HEK293 (cell line): ENCODE measurements around the gene EN2.

Experiments
- CTCF ChIA-PET: fragments of 350-600 bp; formaldehyde crosslinking; extraction: SDS; loops from one replicate; lab custom pipeline; 2021; ENCODE audit warnings: antibody characterized with exemption; lab: Yijun Ruan, JAX
- POLR2A ChIA-PET: fragments of 300-600 bp; formaldehyde crosslinking; extraction: SDS; loops from one replicate; lab custom pipeline; 2020; ENCODE audit warnings: antibody characterized with exemption, inconsistent platforms; lab: Yijun Ruan, JAX
- H3K27ac ChIP-seq: fragments of 200-500 bp; sonication (Bioruptor generic); 2 replicates; pipeline ENCODE4 v1.5.1; 2014; ENCODE audit warnings: low read depth, low read length, control low read depth, inconsistent platforms; ENCODE audit errors: extremely low read depth
- H3K36me3 ChIP-seq, 2 experiments: fragments of 200-500 bp in 1 of 2; sonication (Bioruptor generic) in 1 of 2; 1 replicate in 1 of 2; 2 replicates in 1 of 2; pipeline ENCODE4 v1.5.1; 2014 to 2017; ENCODE audit warnings: inconsistent platforms in 2 of 2, low read length in 2 of 2; ENCODE audit not compliant: control insufficient read depth in 2 of 2, insufficient read depth in 1 of 2
- H3K4me1 ChIP-seq: fragments of 200-500 bp; sonication (Bioruptor generic); 2 replicates; pipeline ENCODE4 v1.5.1; 2014; ENCODE audit warnings: mild to moderate bottlenecking, low read length, inconsistent platforms; ENCODE audit not compliant: control insufficient read depth, insufficient read depth
- H3K4me3 ChIP-seq: 2 replicates; pipeline ENCODE4 v1.5.1; 2011; ENCODE audit warnings: low read depth, mild to moderate bottlenecking, control low read depth, low read length, moderate library complexity
- H3K9me3 ChIP-seq: fragments of 200-500 bp; sonication (Bioruptor generic); 2 replicates; pipeline ENCODE4 v1.5.1; 2014; ENCODE audit warnings: low read depth, low read length, inconsistent platforms; ENCODE audit not compliant: control insufficient read depth, insufficient read depth
- FEZF1 ChIP-seq: fragments of 450-650 bp; formaldehyde crosslinking; IDR thresholded peaks from 2 replicates; pipeline ENCODE4 v1.5.1; 2016; ENCODE audit warnings: missing biosample characterization, missing genetic modification characterization
- GFI1B ChIP-seq: fragments of 450-650 bp; formaldehyde crosslinking; IDR thresholded peaks from 2 replicates; pipeline ENCODE4 v1.5.1; 2016; ENCODE audit warnings: missing biosample characterization, missing genetic modification characterization
- GLIS1 ChIP-seq: fragments of 450-650 bp; formaldehyde crosslinking; IDR thresholded peaks from 2 replicates; pipeline ENCODE4 v1.5.1; 2016; ENCODE audit warnings: missing biosample characterization, missing genetic modification characterization
- HIC1 ChIP-seq: fragments of 450-650 bp; formaldehyde crosslinking; IDR thresholded peaks from 2 replicates; pipeline ENCODE4 v1.5.1; 2016; ENCODE audit warnings: missing biosample characterization, missing genetic modification characterization
- INSM2 ChIP-seq: fragments of 450-650 bp; formaldehyde crosslinking; IDR thresholded peaks from 2 replicates; pipeline ENCODE4 v1.5.1; 2016; ENCODE audit warnings: missing biosample characterization, missing genetic modification characterization
- KLF8 ChIP-seq: fragments of 450-650 bp; formaldehyde crosslinking; IDR thresholded peaks from 2 replicates; pipeline ENCODE4 v1.5.1; 2016; ENCODE audit warnings: missing biosample characterization, missing genetic modification characterization
- KLF9 ChIP-seq: fragments of 450-650 bp; formaldehyde crosslinking; IDR thresholded peaks from 2 replicates; pipeline ENCODE4 v1.5.1; 2016; ENCODE audit warnings: missing biosample characterization, missing genetic modification characterization, low read depth
- PATZ1 ChIP-seq: fragments of 450-650 bp; formaldehyde crosslinking; IDR thresholded peaks from 2 replicates; pipeline ENCODE4 v1.5.1; 2016; ENCODE audit warnings: missing biosample characterization, missing genetic modification characterization
- SP2 ChIP-seq: fragments of 450-650 bp; formaldehyde crosslinking; IDR thresholded peaks from 2 replicates; pipeline ENCODE4 v1.5.1; 2016; ENCODE audit warnings: missing biosample characterization, missing genetic modification characterization
- TRIM28 ChIP-seq: IDR thresholded peaks from 2 replicates; pipeline ENCODE4 v1.6.1; 2011; ENCODE audit warnings: low read length, control low read depth, borderline replicate concordance
- ZBTB10 ChIP-seq: fragments of 450-650 bp; formaldehyde crosslinking; IDR thresholded peaks from 2 replicates; pipeline ENCODE4 v1.5.1; 2016; ENCODE audit warnings: missing biosample characterization, missing genetic modification characterization
- ZBTB20 ChIP-seq: fragments of 450-650 bp; formaldehyde crosslinking; IDR thresholded peaks from 2 replicates; pipeline ENCODE4 v1.5.1; 2016; ENCODE audit warnings: missing biosample characterization, missing genetic modification characterization
- ZEB2 ChIP-seq: fragments of 450-650 bp; formaldehyde crosslinking; IDR thresholded peaks from 2 replicates; pipeline ENCODE4 v1.5.1; 2016; ENCODE audit warnings: missing biosample characterization, missing genetic modification characterization
- ZFHX2 ChIP-seq: fragments of 450-650 bp; formaldehyde crosslinking; conservative IDR thresholded peaks from 2 replicates; pipeline ENCODE4 v1.5.1; 2016; ENCODE audit warnings: missing biosample characterization, missing genetic modification characterization
- ZFP3 ChIP-seq: fragments of 450-650 bp; formaldehyde crosslinking; IDR thresholded peaks from 2 replicates; pipeline ENCODE4 v1.5.1; 2016; ENCODE audit warnings: low read depth, missing biosample characterization, missing genetic modification characterization
- ZNF114 ChIP-seq: fragments of 450-650 bp; formaldehyde crosslinking; IDR thresholded peaks from 2 replicates; pipeline ENCODE4 v1.5.0; 2017; ENCODE audit warnings: missing biosample characterization, missing genetic modification characterization
- ZNF132 ChIP-seq: fragments of 450-650 bp; formaldehyde crosslinking; IDR thresholded peaks from 2 replicates; pipeline ENCODE4 v1.5.1; 2017; ENCODE audit warnings: missing biosample characterization, missing genetic modification characterization, borderline replicate concordance
- ZNF174 ChIP-seq: fragments of 450-650 bp; formaldehyde crosslinking; IDR thresholded peaks from 2 replicates; pipeline ENCODE4 v1.5.0; 2017; ENCODE audit warnings: missing biosample characterization, mild to moderate bottlenecking, missing genetic modification characterization
- ZNF324 ChIP-seq: fragments of 450-650 bp; formaldehyde crosslinking; IDR thresholded peaks from 2 replicates; pipeline ENCODE4 v1.5.1; 2016; ENCODE audit warnings: missing biosample characterization, missing genetic modification characterization
- ZNF394 ChIP-seq: fragments of 450-650 bp; formaldehyde crosslinking; IDR thresholded peaks from 2 replicates; pipeline ENCODE4 v1.5.1; 2016; ENCODE audit warnings: missing biosample characterization, missing genetic modification characterization, mild to moderate bottlenecking, moderate library complexity, borderline replicate concordance
- ZNF404 ChIP-seq: fragments of 450-650 bp; formaldehyde crosslinking; IDR thresholded peaks from 2 replicates; pipeline ENCODE4 v1.5.1; 2017; ENCODE audit warnings: missing biosample characterization, missing genetic modification characterization
- ZNF48 ChIP-seq: fragments of 450-650 bp; formaldehyde crosslinking; IDR thresholded peaks from 2 replicates; pipeline ENCODE4 v1.5.1; 2016; ENCODE audit warnings: missing biosample characterization, missing genetic modification characterization
- ZNF501 ChIP-seq: fragments of 450-650 bp; formaldehyde crosslinking; IDR thresholded peaks from 2 replicates; pipeline ENCODE4 v1.5.1; 2016; ENCODE audit warnings: missing biosample characterization, missing genetic modification characterization
- ZNF558 ChIP-seq: fragments of 450-650 bp; formaldehyde crosslinking; IDR thresholded peaks from 2 replicates; pipeline ENCODE4 v1.5.1; 2016; ENCODE audit warnings: missing biosample characterization, missing genetic modification characterization
- ZNF571 ChIP-seq: fragments of 450-650 bp; formaldehyde crosslinking; IDR thresholded peaks from 2 replicates; pipeline ENCODE4 v1.5.0; 2017; ENCODE audit warnings: missing biosample characterization, missing genetic modification characterization

The EN2 gene

GRCh38 chr7:155451840-155452239, 6.1 kb upstream of the EN2 start:
- H3K4me1 ChIP-seq: no peaks in the 10 kb centered on the region; the same call in 1 of the 2 replicates
- no peaks in the 10 kb centered on the region for H3K36me3 ChIP-seq
- no peaks in the 10 kb centered on the region for H3K9me3 ChIP-seq
- CTCF ChIA-PET: interaction anchor here (0.7 to 0.9 kb wide), 2 partner anchors 147 to 287 kb away, joined by 3 read pairs; no protein-coding TSS in a partner anchor
- H3K4me3 ChIP-seq: no peak overlapping the region
- TF ChIP-seq ZFHX2 (tag by site-specific recombination) (no peak), GLIS1 (tag by site-specific recombination) (no peak), ZNF48 (tag by site-specific recombination) (no peak), ZNF174 (no peak), PATZ1 (tag by site-specific recombination) (no peak), ZNF501 (tag by site-specific recombination) (no peak), ZBTB10 (tag by site-specific recombination) (no peak), KLF8 (no peak), ZNF571 (tag by site-specific recombination) (no peak), ZNF558 (tag by site-specific recombination) (no peak), ZNF132 (tag by site-specific recombination) (no peak), TRIM28 (no peak), SP2 (tag by site-specific recombination) (no peak), ZNF114 (tag by site-specific recombination) (no peak), ZFP3 (tag by site-specific recombination) (no peak), ZNF394 (tag by site-specific recombination) (no peak), FEZF1 (no peak)
- POLR2A ChIA-PET: no interaction called here
- H3K27ac ChIP-seq: no peak overlapping the region

- H3K4me1 ChIP-seq: no peaks in the 10 kb centered on the region; the same call in 1 of the 2 replicates
- no peak overlapping the region for H3K27ac ChIP-seq
- ChIA-PET POLR2A (no interaction called here), CTCF (interaction anchor here (0.9 kb wide), 1 partner anchor 146 kb away, joined by 3 read pairs; no protein-coding TSS in a partner anchor)
- H3K36me3 ChIP-seq: no peaks in the 10 kb centered on the region
- no peak overlapping the region for H3K4me3 ChIP-seq
- no peaks in the 10 kb centered on the region for H3K9me3 ChIP-seq
- no peak for TF ChIP-seq ZNF404 (tag by site-specific recombination)
- TF ChIP-seq GFI1B (tag by site-specific recombination): no peak
- no peak for TF ChIP-seq ZBTB20
- TF ChIP-seq INSM2 (tag by site-specific recombination): no peak
- TF ChIP-seq KLF9: no peak
- no peak for TF ChIP-seq ZNF394 (tag by site-specific recombination)
- TF ChIP-seq HIC1 (tag by site-specific recombination): no peak
- TF ChIP-seq ZNF324: no peak
- no peak for TF ChIP-seq ZEB2
Measured at GRCh38 chr7:155452505-155453295, 5.2 kb upstream of the EN2 start.
